ENCODE measurements around the gene GALNT2. TPM values are rescaled to one million over a fixed set of nuclear protein-coding genes. Genes with fewer than 3 reads are reported as not detected.

The GALNT2 gene
- total RNA-seq, 1 donor from 2014 or later, result 28.3 TPM

DNA sequence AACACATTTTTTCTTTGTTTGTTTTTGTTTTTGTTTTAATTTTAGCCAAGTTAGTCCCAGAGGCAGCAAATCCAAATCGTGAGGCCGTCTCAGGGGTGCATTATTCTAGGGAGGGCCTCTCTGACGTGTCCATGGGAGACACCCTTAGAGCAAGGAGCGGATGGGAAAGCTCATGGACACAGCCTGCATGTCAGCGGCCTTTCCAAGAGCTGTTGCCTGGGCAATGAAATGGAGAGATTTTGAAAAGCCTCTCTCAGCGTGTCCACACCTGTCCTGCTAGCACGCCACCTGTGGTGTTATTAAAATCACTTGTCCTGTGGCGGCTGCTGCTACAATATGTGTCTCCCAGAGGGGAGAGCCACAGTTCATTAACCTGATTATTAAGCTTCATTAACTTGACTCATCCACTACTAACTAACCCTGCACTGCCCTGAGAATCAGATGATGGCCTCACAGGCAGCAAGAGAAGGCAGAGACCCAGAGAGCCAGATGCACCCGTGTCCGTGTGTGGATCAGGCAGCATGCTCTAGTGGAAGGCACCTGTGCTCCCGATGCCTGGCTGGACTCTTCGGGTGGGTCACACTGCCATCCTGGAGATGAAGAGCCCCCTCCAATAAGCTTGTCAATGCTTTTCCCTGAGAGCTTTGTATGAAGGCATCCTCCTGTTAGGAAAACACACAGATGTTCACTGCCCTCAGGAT, 225.8 kb downstream of the GALNT2 start:
- Histone ChIP-seq H3K4me3 (no peak overlapping the region), H3K4me1 (no peaks in the 10 kb centered on the region)
- intact Hi-C loops (cut with micrococcal nuclease), result no loop called here

DNA sequence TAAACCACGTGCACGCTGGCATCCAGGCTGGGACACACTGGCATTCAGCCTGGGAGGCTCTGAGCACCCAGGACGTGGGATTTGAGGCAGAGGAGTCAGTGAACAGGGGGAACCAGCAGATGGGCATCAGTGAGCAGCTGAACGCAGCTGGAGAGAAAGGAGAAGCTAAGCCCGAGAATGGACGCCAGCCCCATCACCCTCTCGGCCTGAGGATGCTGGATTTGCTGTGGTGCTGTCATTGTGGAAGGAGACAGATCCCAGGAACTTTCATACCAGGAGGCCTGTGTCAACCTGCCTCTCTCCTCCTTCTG, 226.3 kb downstream of the GALNT2 start:
- no peak for DNase-seq
- no peaks in the 10 kb centered on the region for H3K4me1 ChIP-seq
- no peaks in the 10 kb centered on the region for H3K36me3 ChIP-seq
- no peaks in the 10 kb centered on the region for H3K9me3 ChIP-seq (replicated peaks)
- H3K27me3 ChIP-seq (ENCODE audit: low read depth), result peaks cover 13% of the 10 kb centered on the region
- TF ChIP-seq, protein P1, sequence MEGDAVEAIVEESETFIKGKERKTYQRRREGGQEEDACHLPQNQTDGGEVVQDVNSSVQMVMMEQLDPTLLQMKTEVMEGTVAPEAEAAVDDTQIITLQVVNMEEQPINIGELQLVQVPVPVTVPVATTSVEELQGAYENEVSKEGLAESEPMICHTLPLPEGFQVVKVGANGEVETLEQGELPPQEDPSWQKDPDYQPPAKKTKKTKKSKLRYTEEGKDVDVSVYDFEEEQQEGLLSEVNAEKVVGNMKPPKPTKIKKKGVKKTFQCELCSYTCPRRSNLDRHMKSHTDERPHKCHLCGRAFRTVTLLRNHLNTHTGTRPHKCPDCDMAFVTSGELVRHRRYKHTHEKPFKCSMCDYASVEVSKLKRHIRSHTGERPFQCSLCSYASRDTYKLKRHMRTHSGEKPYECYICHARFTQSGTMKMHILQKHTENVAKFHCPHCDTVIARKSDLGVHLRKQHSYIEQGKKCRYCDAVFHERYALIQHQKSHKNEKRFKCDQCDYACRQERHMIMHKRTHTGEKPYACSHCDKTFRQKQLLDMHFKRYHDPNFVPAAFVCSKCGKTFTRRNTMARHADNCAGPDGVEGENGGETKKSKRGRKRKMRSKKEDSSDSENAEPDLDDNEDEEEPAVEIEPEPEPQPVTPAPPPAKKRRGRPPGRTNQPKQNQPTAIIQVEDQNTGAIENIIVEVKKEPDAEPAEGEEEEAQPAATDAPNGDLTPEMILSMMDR (IDR thresholded peaks at IDR 0.05; ENCODE audit: borderline replicate concordance), result no peak
- intact Hi-C loops (cut with micrococcal nuclease), result no loop called here
- no peak overlapping the region for H3K4me3 ChIP-seq
- no peak overlapping the region for H3K27ac ChIP-seq (replicated peaks)

More for the DNA sequence above, 225.8 kb downstream of the GALNT2 start:
- no peak overlapping the region for H3K27ac ChIP-seq (replicated peaks)
- no peaks in the 10 kb centered on the region for H3K36me3 ChIP-seq
- H3K27me3 ChIP-seq (ENCODE audit: low read depth), result peaks cover 18% of the 10 kb centered on the region
- no peaks in the 10 kb centered on the region for H3K9me3 ChIP-seq (replicated peaks)
- TF ChIP-seq, protein P1 (IDR thresholded peaks at IDR 0.05; ENCODE audit: borderline replicate concordance), result no peak
- no peak for DNase-seq

DNA sequence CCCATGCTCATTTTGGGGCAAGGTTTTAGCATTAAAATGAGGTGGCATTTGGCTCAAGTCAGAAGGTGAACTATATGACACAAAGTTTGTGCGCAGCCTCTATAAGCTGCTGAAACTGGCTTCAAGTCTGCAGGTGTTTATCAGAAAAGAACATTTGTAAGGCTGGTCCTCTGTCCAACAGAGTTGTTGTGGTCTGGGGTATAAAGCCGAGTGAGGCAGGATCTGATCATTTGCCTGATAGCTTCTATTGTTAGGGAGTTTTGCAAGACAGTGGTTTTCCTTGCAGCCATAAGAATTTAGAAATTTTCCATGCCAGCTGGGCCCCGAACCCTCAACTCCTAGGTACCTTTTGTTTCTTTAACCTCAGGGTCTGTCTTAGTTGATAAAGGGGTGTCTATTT, 228.3 kb downstream of the GALNT2 start:
- intact Hi-C loops (cut with micrococcal nuclease), result no loop called here
- no peak for DNase-seq
- TF ChIP-seq, protein P1 (IDR thresholded peaks at IDR 0.05; ENCODE audit: borderline replicate concordance), result no peak
- no peak overlapping the region for H3K27ac ChIP-seq (replicated peaks)
- no peaks in the 10 kb centered on the region for H3K36me3 ChIP-seq
- no peak overlapping the region for H3K4me3 ChIP-seq
- H3K9me3 ChIP-seq (replicated peaks), result no peaks in the 10 kb centered on the region
- H3K27me3 ChIP-seq (ENCODE audit: low read depth), result peaks cover 6% of the 10 kb centered on the region
- H3K4me1 ChIP-seq, result no peaks in the 10 kb centered on the region

DNA sequence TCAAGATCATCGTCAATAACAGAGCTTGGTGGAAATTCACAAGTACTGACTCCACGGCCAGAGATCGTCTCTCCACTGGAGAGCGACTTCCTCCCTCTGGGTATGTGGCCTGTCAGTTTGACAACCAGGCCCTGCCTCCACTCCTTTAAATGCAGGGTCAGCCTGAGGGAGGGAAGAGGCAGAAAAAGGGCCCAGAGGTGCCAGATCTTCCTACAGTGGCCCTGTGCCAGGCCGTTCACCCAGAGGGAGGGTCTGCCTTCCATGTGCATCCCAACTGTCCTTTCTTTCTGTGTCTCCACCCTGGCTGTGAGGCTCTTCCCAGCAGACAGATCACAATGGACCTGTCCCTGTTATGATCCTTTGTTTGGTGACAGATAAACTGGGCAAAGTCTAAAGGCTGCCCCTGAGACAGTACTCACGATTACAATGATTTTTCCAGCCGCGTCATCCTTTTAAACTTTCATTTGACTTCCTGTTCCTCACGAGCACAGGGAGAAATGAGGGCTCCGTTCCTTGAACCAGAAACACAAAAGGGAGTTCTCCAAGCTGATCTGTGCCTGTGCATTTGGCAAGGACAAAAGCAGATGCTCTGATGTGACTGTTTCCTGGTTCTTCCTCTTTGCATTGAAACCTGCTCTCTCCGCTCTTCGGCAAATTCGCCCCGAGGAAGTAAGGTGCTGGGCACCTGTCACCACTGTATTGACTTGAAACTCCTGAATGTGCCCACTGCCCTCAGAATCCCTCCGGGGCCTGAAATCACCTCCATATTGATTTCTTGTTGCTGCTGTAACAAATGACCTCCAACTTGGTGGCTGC, 232.4 kb downstream of the GALNT2 start:
- Histone ChIP-seq H3K4me1 (peaks cover 10% of the 10 kb centered on the region), H3K36me3 (no peaks in the 10 kb centered on the region), H3K9me3 (replicated peaks) (no peaks in the 10 kb centered on the region), H3K27me3 (ENCODE audit: low read depth) (peaks cover 6% of the 10 kb centered on the region), H3K27ac (replicated peaks) (no peak overlapping the region), H3K4me3 (no peak overlapping the region)
- TF ChIP-seq, protein P1 (IDR thresholded peaks at IDR 0.05; ENCODE audit: borderline replicate concordance), result no peak
- DNase-seq, result no peak
- intact Hi-C loops (cut with micrococcal nuclease), result no loop called here

DNA sequence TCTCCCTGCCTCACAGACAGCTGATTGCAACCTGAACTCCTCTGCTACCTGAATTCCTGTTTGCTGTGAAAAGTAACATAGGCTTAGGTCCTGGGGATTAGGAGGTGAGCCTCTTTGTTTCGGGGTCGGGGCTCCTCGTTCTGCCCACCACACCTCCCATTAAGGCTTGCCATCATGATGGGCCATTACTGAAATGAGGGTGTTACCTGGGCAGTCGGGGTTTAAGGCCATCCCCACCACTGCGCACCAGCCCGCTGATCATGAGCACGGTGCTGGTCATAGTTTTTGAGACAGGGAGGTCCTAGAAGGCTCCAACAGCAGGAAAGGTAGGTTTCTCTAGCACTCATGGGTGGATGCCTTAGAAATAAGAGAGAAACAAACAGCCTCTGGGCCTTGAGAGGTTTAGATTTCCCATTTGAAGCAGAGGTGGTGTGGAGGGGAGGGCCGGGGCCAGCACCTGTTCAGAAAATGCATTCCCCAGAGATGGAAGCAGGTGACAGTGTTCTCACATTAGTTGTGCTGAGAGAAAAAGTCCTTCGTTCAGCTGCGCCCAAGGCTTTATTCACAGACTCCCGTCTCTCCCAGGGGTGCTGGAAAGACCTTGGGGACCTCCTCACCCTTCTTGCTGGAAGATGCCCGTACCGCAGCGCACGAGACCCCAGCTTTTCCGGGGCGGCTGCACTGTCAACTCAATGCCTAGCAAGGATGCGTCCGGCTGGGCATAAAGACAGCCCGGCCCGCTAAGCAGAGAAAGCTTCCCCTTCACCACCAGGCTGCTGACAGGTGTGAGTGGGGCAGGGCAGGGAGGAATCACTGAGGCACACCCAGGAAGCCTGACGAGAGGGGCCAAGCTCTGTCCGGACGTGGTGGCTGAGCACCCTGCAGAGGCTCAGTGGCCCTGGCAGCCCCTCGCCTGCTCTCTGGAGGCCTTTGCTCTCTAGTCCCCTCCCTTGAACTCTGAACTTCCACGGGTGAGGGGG, 233.6 kb downstream of the GALNT2 start:
- TF ChIP-seq, protein P1 (IDR thresholded peaks at IDR 0.05; ENCODE audit: borderline replicate concordance), result no peak
- no peak overlapping the region for H3K27ac ChIP-seq (replicated peaks)
- H3K27me3 ChIP-seq (ENCODE audit: low read depth), result peaks cover 6% of the 10 kb centered on the region
- H3K36me3 ChIP-seq, result no peaks in the 10 kb centered on the region
- no peaks in the 10 kb centered on the region for H3K9me3 ChIP-seq (replicated peaks)
- no peak overlapping the region for H3K4me3 ChIP-seq
- no peak for DNase-seq
- peaks cover 10% of the 10 kb centered on the region for H3K4me1 ChIP-seq
- intact Hi-C loops (cut with micrococcal nuclease), result no loop called here

All from left ventricle myocardium inferior (tissue), 1 donor.